ENCODE measurements around the gene C1QL1. TPM values are rescaled to one million over a fixed set of nuclear protein-coding genes. Genes with fewer than 3 reads are reported as not detected.

C1QL1 gene
- total and polyA plus RNA-seq, 3 donors from 2014 or later = 0.74 to 1.7 (median 1.3) TPM

- no peaks in the 10 kb centered on the region for H3K27me3 ChIP-seq
- intact Hi-C loops (cut with DNase I; ENCODE audit: low total_unique reads) = no loop called here
- H3K36me3 ChIP-seq (ENCODE audit: low read depth, missing control alignments) = no peaks in the 10 kb centered on the region
- no peaks in the 10 kb centered on the region for H3K9me3 ChIP-seq
- whole genome bisulfite sequencing, 2 donors = 88 to 97% methylated on average over 3 to 4 of the region's 4 CpGs
- peaks cover 8% of the 10 kb centered on the region for H3K4me1 ChIP-seq
- TF ChIP-seq, protein P1, sequence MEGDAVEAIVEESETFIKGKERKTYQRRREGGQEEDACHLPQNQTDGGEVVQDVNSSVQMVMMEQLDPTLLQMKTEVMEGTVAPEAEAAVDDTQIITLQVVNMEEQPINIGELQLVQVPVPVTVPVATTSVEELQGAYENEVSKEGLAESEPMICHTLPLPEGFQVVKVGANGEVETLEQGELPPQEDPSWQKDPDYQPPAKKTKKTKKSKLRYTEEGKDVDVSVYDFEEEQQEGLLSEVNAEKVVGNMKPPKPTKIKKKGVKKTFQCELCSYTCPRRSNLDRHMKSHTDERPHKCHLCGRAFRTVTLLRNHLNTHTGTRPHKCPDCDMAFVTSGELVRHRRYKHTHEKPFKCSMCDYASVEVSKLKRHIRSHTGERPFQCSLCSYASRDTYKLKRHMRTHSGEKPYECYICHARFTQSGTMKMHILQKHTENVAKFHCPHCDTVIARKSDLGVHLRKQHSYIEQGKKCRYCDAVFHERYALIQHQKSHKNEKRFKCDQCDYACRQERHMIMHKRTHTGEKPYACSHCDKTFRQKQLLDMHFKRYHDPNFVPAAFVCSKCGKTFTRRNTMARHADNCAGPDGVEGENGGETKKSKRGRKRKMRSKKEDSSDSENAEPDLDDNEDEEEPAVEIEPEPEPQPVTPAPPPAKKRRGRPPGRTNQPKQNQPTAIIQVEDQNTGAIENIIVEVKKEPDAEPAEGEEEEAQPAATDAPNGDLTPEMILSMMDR (IDR thresholded peaks at IDR 0.05) = no peak
- no peak for TF ChIP-seq POLR2A (IDR thresholded peaks at IDR 0.05)
- no peak for DNase-seq
- H3K27ac ChIP-seq = no peak overlapping the region
- no peak overlapping the region for H3K4me3 ChIP-seq
Measured at GRCh38 chr17:44983563-44983962, 15.5 kb upstream of the C1QL1 start.

DNA sequence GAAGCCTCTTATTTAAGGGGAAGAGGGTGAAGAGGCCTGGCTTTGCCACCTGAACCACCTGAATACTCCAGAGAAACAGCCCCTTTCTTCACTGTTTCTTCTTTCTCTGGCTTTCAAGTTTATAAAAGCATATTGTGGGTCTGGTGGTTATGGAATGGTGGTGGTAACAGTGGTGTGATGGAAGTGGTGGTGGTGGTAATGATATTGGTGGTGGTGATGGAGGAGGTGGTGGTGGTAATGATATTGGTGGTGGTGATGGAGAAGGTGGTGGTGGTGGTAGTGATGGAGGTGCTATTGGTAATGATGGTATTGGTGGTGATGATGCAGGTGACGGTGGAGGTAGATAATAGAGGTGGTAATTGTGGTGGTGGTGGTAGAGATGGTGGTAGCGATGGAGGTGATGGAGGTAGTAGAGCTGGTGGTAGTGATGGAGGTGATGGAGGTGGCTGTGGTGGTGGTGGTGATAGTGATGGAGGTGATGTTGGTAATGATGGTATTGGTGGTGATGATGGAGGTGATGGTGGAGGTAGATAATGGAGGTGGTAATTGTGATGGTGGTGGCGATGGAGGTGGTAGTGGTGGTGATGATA is 14.1 kb upstream of the C1QL1 start:
- Histone ChIP-seq H3K4me1 (peaks cover 12% of the 10 kb centered on the region), H3K27me3 (no peaks in the 10 kb centered on the region), H3K27ac (no peak overlapping the region), H3K4me3 (no peak overlapping the region), H3K36me3 (ENCODE audit: low read depth, missing control alignments) (no peaks in the 10 kb centered on the region), H3K9me3 (no peaks in the 10 kb centered on the region)
- TF ChIP-seq POLR2A (IDR thresholded peaks at IDR 0.05) = no peak
- TF ChIP-seq, protein P1 (IDR thresholded peaks at IDR 0.05) = no peak
- WGBS, 2 donors = 97% methylated on average over 3 of the region's 3 CpGs
- no peak for DNase-seq
- intact Hi-C loops (cut with DNase I; ENCODE audit: low total_unique reads) = no loop called here

GRCh38 chr17:44981221-44981968 is 13.3 kb upstream of the C1QL1 start:
- TF ChIP-seq, protein P1 (IDR thresholded peaks at IDR 0.05) = no peak
- no peak for TF ChIP-seq POLR2A (IDR thresholded peaks at IDR 0.05)
- Histone ChIP-seq H3K36me3 (ENCODE audit: low read depth, missing control alignments) (no peaks in the 10 kb centered on the region), H3K27ac (no peak overlapping the region), H3K4me1 (peaks cover 14% of the 10 kb centered on the region), H3K4me3 (no peak overlapping the region), H3K27me3 (no peaks in the 10 kb centered on the region), H3K9me3 (no peaks in the 10 kb centered on the region)
- intact Hi-C loops (cut with DNase I; ENCODE audit: low total_unique reads) = no loop called here
- 62 to 71% methylated on average over 12 of the region's 12 CpGs for WGBS, 2 donors
- no peak for DNase-seq

GRCh38 chr17:44979426-44979995 is 11.4 kb upstream of the C1QL1 start:
- no peak for DNase-seq
- intact Hi-C loops (cut with DNase I; ENCODE audit: low total_unique reads) = no loop called here
- no peak overlapping the region for H3K4me3 ChIP-seq
- H3K27me3 ChIP-seq = no peaks in the 10 kb centered on the region
- H3K36me3 ChIP-seq (ENCODE audit: low read depth, missing control alignments) = no peaks in the 10 kb centered on the region
- TF ChIP-seq POLR2A (IDR thresholded peaks at IDR 0.05) = no peak
- TF ChIP-seq, protein P1 (IDR thresholded peaks at IDR 0.05) = no peak
- H3K9me3 ChIP-seq = no peaks in the 10 kb centered on the region
- no peak overlapping the region for H3K27ac ChIP-seq
- peaks cover 14% of the 10 kb centered on the region for H3K4me1 ChIP-seq
- WGBS, 2 donors = 46 to 64% methylated on average over 9 of the region's 9 CpGs

Data from testis (tissue), 3 donors.